GM21390 (cell line): ENCODE measurements around the gene RBM48.
"Not testable (repeated sequence)": the region's sequence is repeated elsewhere in the genome, so short reads cannot be mapped to it uniquely, and the experiment has no call there.

Experiments used
- ATAC-seq: cut with Tn5 transposase; IDR thresholded peaks from one replicate; pipeline ENCODE4 v1.9.1; 2021; ENCODE audit not compliant: unreplicated experiment

The RBM48 gene

GRCh38 chr7:92543542-92543941 is 14.9 kb downstream of the RBM48 start:
- ATAC-seq: not testable (repeated sequence)

GRCh38 chr7:92545116-92545515 is 16.5 kb downstream of the RBM48 start:
- not testable (repeated sequence) for ATAC-seq

GRCh38 chr7:92546856-92547497 is 18.4 kb downstream of the RBM48 start:
- no peak for ATAC-seq

GRCh38 chr7:92547579-92547978 is 19.0 kb downstream of the RBM48 start:
- ATAC-seq: no peak

- no peak for ATAC-seq
Measured at GRCh38 chr7:92550194-92550593, 21.6 kb downstream of the RBM48 start.

GRCh38 chr7:92557249-92557648 is 28.7 kb downstream of the RBM48 start:
- ATAC-seq: no peak

GRCh38 chr7:92557808-92558362 is 29.3 kb downstream of the RBM48 start:
- ATAC-seq: no peak

GRCh38 chr7:92560602-92561001 is 32.0 kb downstream of the RBM48 start:
- no peak for ATAC-seq

GRCh38 chr7:92563345-92563744 is 34.8 kb downstream of the RBM48 start:
- ATAC-seq: no peak

- ATAC-seq: no peak
Measured at GRCh38 chr7:92567460-92567859, 38.9 kb downstream of the RBM48 start.

GRCh38 chr7:92569137-92569536 is 40.5 kb downstream of the RBM48 start:
- ATAC-seq: no peak

GRCh38 chr7:92576296-92576695 is 47.7 kb downstream of the RBM48 start:
- no peak for ATAC-seq

- no peak for ATAC-seq
Measured at GRCh38 chr7:92582948-92583347, 54.4 kb downstream of the RBM48 start.

GRCh38 chr7:92584953-92585352 is 56.4 kb downstream of the RBM48 start:
- ATAC-seq: no peak

GRCh38 chr7:92586403-92586802 is 57.8 kb downstream of the RBM48 start:
- no peak for ATAC-seq

- ATAC-seq: no peak
Measured at GRCh38 chr7:92586841-92587240, 58.2 kb downstream of the RBM48 start.
